CD14-positive monocyte (primary cell): ENCODE results near the gene MR1. TPM values are rescaled to one million over a fixed set of nuclear protein-coding genes. Genes with fewer than 3 reads are reported as not detected.
A peak's percentile ranks its signal among the peaks of the same experiment; 100 is the strongest.

Experiments used
- DNase-seq, 3 donors: peaks; one replicate each; pipeline ENCODE4 v3.0.0-alpha.2; 2011 to 2022
- H2AFZ ChIP-seq: 2 replicates; pipeline ENCODE4 v1.6.0; 2012; ENCODE audit warnings: mild to moderate bottlenecking, low read depth, low read length, inconsistent platforms; ENCODE audit not compliant: insufficient read depth, poor library complexity, severe bottlenecking
- H3K27ac ChIP-seq, 2 donors: 1 replicate in 1 of 2; 2 replicates in 1 of 2; pipeline ENCODE4 v1.5.1; 2012 to 2013; ENCODE audit warnings: low read length in 2 of 2, control low read depth in 1 of 2, inconsistent platforms in 1 of 2, low read depth in 1 of 2, mild to moderate bottlenecking in 1 of 2
- H3K27me3 ChIP-seq, 2 donors: one replicate each; pipeline versions ENCODE4 v1.6.0 to v1.6.1; 2011 to 2013; ENCODE audit warnings: low read length in 2 of 2; ENCODE audit not compliant: control insufficient read depth in 2 of 2, insufficient read depth in 2 of 2
- H3K36me3 ChIP-seq, 2 donors: replicated peaks in 1 of 2; 1 replicate in 1 of 2; 2 replicates in 1 of 2; pipeline versions ENCODE4 v1.5.1 to v1.6.1; 2012 to 2013; ENCODE audit warnings: low read length in 2 of 2, control low read depth in 1 of 2, inconsistent platforms in 1 of 2, mild to moderate bottlenecking in 1 of 2; ENCODE audit not compliant: insufficient read depth in 2 of 2, control insufficient read depth in 1 of 2
- H3K4me1 ChIP-seq, 2 donors: 1 replicate in 1 of 2; 2 replicates in 1 of 2; pipeline versions ENCODE4 v1.5.1 to v1.6.1; 2012 to 2013; ENCODE audit warnings: low read length in 2 of 2, control low read depth in 1 of 2, inconsistent platforms in 1 of 2, mild to moderate bottlenecking in 1 of 2, moderate library complexity in 1 of 2; ENCODE audit not compliant: insufficient read depth in 2 of 2, control insufficient read depth in 1 of 2
- H3K4me2 ChIP-seq: replicated peaks from 2 replicates; pipeline ENCODE3; 2012; ENCODE audit warnings: low read length, moderate library complexity, mild to moderate bottlenecking; ENCODE audit not compliant: poor library complexity, severe bottlenecking; ENCODE audit errors: extremely low read depth
- H3K4me3 ChIP-seq, 3 experiments: fragments of 200-600 bp in 1 of 3; sonication (generic) in 1 of 3; replicated peaks in 1 of 3; 1 replicate in 2 of 3; 2 replicates in 1 of 3; pipeline ENCODE4 v1.5.1; 2011 to 2013; ENCODE audit warnings: low read length in 3 of 3, mild to moderate bottlenecking in 3 of 3, control low read depth in 2 of 3, low read depth in 2 of 3, inconsistent platforms in 1 of 3, moderate library complexity in 1 of 3
- H3K79me2 ChIP-seq: 2 replicates; pipeline ENCODE4 v1.6.0; 2012; ENCODE audit warnings: mild to moderate bottlenecking, control low read depth, inconsistent platforms, low read length, moderate library complexity; ENCODE audit not compliant: insufficient read depth
- H3K9ac ChIP-seq: 2 replicates; pipeline ENCODE4 v1.6.0; 2017; ENCODE audit warnings: low read length, mild to moderate bottlenecking; ENCODE audit not compliant: insufficient read depth, poor library complexity, severe bottlenecking
- H3K9me3 ChIP-seq, 2 donors: replicated peaks in 1 of 2; 1 replicate in 1 of 2; 2 replicates in 1 of 2; pipeline versions ENCODE4 v1.5.1 to v1.6.1; 2012 to 2013; ENCODE audit warnings: low read length in 2 of 2, control low read depth in 1 of 2; ENCODE audit not compliant: control insufficient read depth in 1 of 2, insufficient read depth in 1 of 2
- H4K20me1 ChIP-seq: 2 replicates; pipeline ENCODE4 v1.6.0; 2012; ENCODE audit warnings: mild to moderate bottlenecking, low read length, control low read depth, moderate library complexity; ENCODE audit not compliant: insufficient read depth
- H3K27ac Mint-ChIP-seq, 7 donors: one replicate each; pipeline ENCODE4 v1.8.0; 2020; ENCODE audit warnings: mild to moderate bottlenecking in 7 of 7, mixed read lengths in 7 of 7, moderate library complexity in 6 of 7, inconsistent platforms in 2 of 7
- H3K27me3 Mint-ChIP-seq, 3 donors: one replicate each; pipeline ENCODE4 v1.8.0; 2021 to 2022; ENCODE audit warnings: low read depth in 3 of 3, mild to moderate bottlenecking in 3 of 3, mixed read lengths in 3 of 3, moderate library complexity in 3 of 3, inconsistent platforms in 1 of 3
- H3K36me3 Mint-ChIP-seq, 2 donors: one replicate each; pipeline ENCODE4 v1.8.0; 2020; ENCODE audit warnings: mixed read lengths in 2 of 2, inconsistent platforms in 1 of 2, mild to moderate bottlenecking in 1 of 2
- H3K4me1 Mint-ChIP-seq: one replicate; pipeline ENCODE4 v1.8.0; 2020; ENCODE audit warnings: mild to moderate bottlenecking, mixed read lengths
- H3K4me3 Mint-ChIP-seq, 2 donors: one replicate each; pipeline ENCODE4 v1.8.0; 2020; ENCODE audit warnings: mild to moderate bottlenecking in 2 of 2, mixed read lengths in 2 of 2, moderate library complexity in 1 of 2
- H3K9me3 Mint-ChIP-seq, 7 donors: one replicate each; pipeline ENCODE4 v1.8.0; 2020 to 2022; ENCODE audit warnings: mixed read lengths in 7 of 7, mild to moderate bottlenecking in 6 of 7, moderate library complexity in 6 of 7, inconsistent platforms in 2 of 7
- CTCF ChIP-seq: fragments of 200-600 bp; IDR thresholded peaks from one replicate; pipeline ENCODE4 v1.8.0; 2022; ENCODE audit warnings: antibody characterized with exemption, mild to moderate bottlenecking
- WGBS: methylation state at CpG from one replicate; pipeline ENCODE4 v1.1.5; 2013; ENCODE audit warnings: missing lambda C conversion rate; ENCODE audit not compliant: insufficient coverage; 5-methylcytosine and 5-hydroxymethylcytosine counted together
- intact Hi-C, 2 donors: fragments of 100-400 bp; cut with micrococcal nuclease; formaldehyde crosslinking; loops; one replicate each; pipeline versions ENCODE4 v1.15.0 to v1.15.1; 2023
- polyA plus RNA-seq, 3 donors: library from polyadenylated mRNA; depleted of rRNA in 1 of 3; unstranded in 2 of 3; stranded (reverse) in 1 of 3; fragments of 300-500 nt in 2 of 3; fragments of >200 nt in 1 of 3; fragmentation: Illumina TruSeq in 2 of 3; gene quantifications; 1 replicate in 2 of 3; 2 replicates in 1 of 3; pipeline ENCODE4 v1.2.3, GENCODE V29; 2012 to 2021

The MR1 gene
- polyA plus RNA-seq, 3 donors, result 17.7 to 46.9 (median 40.9) TPM

- Mint-ChIP-seq H3K4me1 (peaks cover 28% of the 10 kb centered on the region), H3K27ac (peak overlapping the region in 2 of 7 donors; percentile 8 to 32), H3K36me3 (peaks cover 17 to 23% of the 10 kb centered on the region in 2 donors), H3K27me3 (peaks cover 0 to 2% (median 0%) of the 10 kb centered on the region in 3 donors), H3K9me3 (no peaks in the 10 kb centered on the region), H3K4me3 (no peak overlapping the region)
- Histone ChIP-seq H3K9ac (no peak overlapping the region), H3K4me2 (no peak overlapping the region), H3K27ac (peak overlapping the region in 1 of 2 donors; percentile 89), H3K4me1 (peaks cover 71 to 79% of the 10 kb centered on the region in 2 donors), H3K27me3 (no peaks in the 10 kb centered on the region), H3K36me3 (peaks cover 2 to 9% of the 10 kb centered on the region in 2 donors), H4K20me1 (peaks cover 84% of the 10 kb centered on the region), H3K79me2 (peaks cover 91% of the 10 kb centered on the region), H3K9me3 (no peaks in the 10 kb centered on the region), H2AFZ (no peak overlapping the region), H3K4me3 (no peak overlapping the region)
- TF ChIP-seq CTCF, result no peak
- WGBS, result 100% methylated on average over 1 of the region's 8 CpGs
- DNase-seq, result peak; percentile 22 to 69 (median 44)
- intact Hi-C loops, result loop anchor here in 1 of 2 donors (10.0 kb wide), 1 partner anchor 382 kb away; the partner anchor contains the start of gene XPR1
These were observed 17.2 kb upstream of the MR1 start for GRCh38 chr1:181016563-181016962.

GRCh38 chr1:181018901-181019681 lies 14.7 kb upstream of the MR1 start:
- no peak overlapping the region for H3K27ac ChIP-seq
- H3K9me3 ChIP-seq, result peaks cover 0 to 2% of the 10 kb centered on the region in 2 donors
- DNase-seq, result peak in 1 of 3 donors; percentile 20
- H3K79me2 ChIP-seq, result peaks cover 77% of the 10 kb centered on the region
- intact Hi-C loops, result loop anchor here in 1 of 2 donors (10.0 kb wide), 1 partner anchor 384 kb away; the partner anchor contains the start of gene XPR1
- H4K20me1 ChIP-seq, result peaks cover 78% of the 10 kb centered on the region
- H3K9ac ChIP-seq, result no peak overlapping the region
- Mint-ChIP-seq H3K4me1 (peaks cover 30% of the 10 kb centered on the region), H3K27me3 (peaks cover 0 to 7% (median 2%) of the 10 kb centered on the region in 3 donors), H3K36me3 (peaks cover 12 to 23% of the 10 kb centered on the region in 2 donors), H3K9me3 (no peaks in the 10 kb centered on the region), H3K27ac (peak overlapping the region in 2 of 7 donors; percentile 59 to 69), H3K4me3 (no peak overlapping the region)
- no peak for TF ChIP-seq CTCF
- 40% methylated on average over 1 of the region's 1 CpG for WGBS
- H2AFZ ChIP-seq, result no peak overlapping the region
- H3K4me2 ChIP-seq, result no peak overlapping the region
- H3K4me3 ChIP-seq, result no peak overlapping the region
- peaks cover 54 to 61% of the 10 kb centered on the region in 2 donors for H3K4me1 ChIP-seq
- peaks cover 2 to 9% of the 10 kb centered on the region in 2 donors for H3K36me3 ChIP-seq
- H3K27me3 ChIP-seq, result no peaks in the 10 kb centered on the region
